ENCODE data around the gene MFNG. TPM values are rescaled to one million over a fixed set of nuclear protein-coding genes. Genes with fewer than 3 reads are reported as not detected.

Gene MFNG
- total RNA-seq, 1 donor from 2014 or later = 4.7 TPM

DNA sequence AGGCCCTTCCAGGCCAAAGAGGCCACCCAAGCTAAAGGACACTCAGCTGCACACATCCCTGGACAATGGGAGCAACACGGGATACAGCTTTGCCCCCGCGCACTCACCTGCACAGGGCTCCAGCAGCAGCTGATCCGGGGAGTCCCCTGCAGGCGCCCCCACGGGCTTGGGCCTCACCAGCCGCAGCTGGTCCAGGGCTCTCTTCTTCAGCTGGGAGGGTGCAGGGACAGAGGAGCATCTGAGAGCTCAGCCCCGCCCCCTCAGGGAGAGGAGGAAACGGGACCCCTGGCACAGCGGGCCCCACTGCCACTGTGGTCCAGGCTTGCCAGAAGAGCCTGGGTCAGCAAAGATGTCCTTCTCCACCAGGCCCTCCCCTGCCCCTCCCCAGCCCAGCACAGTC lies 7.8 kb upstream of the MFNG start:
- no peak overlapping the region for H3K4me3 Mint-ChIP-seq
- peaks cover 7% of the 10 kb centered on the region for H3K4me1 Mint-ChIP-seq
- no peak overlapping the region for H3K27ac Mint-ChIP-seq (ENCODE audit: unreplicated experiment)
- no peaks in the 10 kb centered on the region for H3K36me3 Mint-ChIP-seq (ENCODE audit: low read depth)
- no peaks in the 10 kb centered on the region for H3K27me3 Mint-ChIP-seq (ENCODE audit: low read depth)
- TF ChIP-seq, protein P1, sequence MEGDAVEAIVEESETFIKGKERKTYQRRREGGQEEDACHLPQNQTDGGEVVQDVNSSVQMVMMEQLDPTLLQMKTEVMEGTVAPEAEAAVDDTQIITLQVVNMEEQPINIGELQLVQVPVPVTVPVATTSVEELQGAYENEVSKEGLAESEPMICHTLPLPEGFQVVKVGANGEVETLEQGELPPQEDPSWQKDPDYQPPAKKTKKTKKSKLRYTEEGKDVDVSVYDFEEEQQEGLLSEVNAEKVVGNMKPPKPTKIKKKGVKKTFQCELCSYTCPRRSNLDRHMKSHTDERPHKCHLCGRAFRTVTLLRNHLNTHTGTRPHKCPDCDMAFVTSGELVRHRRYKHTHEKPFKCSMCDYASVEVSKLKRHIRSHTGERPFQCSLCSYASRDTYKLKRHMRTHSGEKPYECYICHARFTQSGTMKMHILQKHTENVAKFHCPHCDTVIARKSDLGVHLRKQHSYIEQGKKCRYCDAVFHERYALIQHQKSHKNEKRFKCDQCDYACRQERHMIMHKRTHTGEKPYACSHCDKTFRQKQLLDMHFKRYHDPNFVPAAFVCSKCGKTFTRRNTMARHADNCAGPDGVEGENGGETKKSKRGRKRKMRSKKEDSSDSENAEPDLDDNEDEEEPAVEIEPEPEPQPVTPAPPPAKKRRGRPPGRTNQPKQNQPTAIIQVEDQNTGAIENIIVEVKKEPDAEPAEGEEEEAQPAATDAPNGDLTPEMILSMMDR (conservative IDR thresholded peaks at IDR 0.05) = no peak
- no peak for DNase-seq (ENCODE audit: low read depth, low spot score)
- no peaks in the 10 kb centered on the region for H3K9me3 Mint-ChIP-seq

DNA sequence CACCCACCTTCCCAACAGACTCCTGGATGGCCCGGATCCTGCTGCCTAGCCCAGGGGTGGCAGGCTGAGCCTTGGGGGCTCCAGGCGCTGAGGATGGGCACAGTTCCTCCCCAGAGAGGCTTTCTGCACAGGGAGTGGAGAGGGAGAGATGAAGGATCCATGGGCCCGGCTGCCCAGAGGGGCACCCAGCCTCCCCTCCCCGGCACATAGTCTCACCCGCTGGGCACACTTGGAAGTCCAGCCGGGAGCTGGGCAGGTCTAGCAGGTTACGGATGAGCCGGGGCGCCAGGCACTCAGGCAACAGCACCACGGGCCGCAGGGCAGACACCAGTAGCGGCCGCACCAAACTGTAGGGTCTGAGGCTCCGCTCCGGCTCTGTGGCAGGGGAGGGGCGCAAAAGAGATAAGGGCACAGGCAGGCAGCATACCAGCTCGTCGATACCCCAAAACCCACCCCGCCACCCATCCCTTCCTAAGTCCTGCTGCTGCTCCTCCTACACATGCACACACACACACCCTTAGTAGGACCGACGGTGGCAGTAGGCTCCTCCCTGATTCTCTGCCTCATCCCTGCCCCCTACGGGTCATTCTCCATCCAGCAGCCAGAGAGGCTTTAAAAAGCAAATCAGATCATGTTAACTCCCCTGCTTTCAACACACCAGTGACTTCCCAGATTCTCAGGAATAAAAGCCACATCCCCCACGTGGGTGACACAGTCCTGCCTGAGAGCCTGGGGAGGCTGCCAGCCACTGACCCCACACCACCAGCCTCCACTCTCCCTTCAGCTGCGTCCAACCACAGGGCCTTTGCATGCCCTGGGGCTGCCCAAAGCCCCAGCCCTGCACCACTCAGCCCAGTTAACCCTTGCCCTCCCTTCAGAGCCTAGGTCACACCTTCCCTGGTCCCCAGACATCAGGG lies 6.5 kb upstream of the MFNG start:
- Mint-ChIP-seq H3K27ac (ENCODE audit: unreplicated experiment) (no peak overlapping the region), H3K4me3 (peak overlapping the region; percentile 15), H3K4me1 (peaks cover 7% of the 10 kb centered on the region), H3K36me3 (ENCODE audit: low read depth) (no peaks in the 10 kb centered on the region), H3K27me3 (ENCODE audit: low read depth) (no peaks in the 10 kb centered on the region), H3K9me3 (no peaks in the 10 kb centered on the region)
- TF ChIP-seq, protein P1 (conservative IDR thresholded peaks at IDR 0.05) = peak; percentile 49
- DNase-seq (ENCODE audit: low read depth, low spot score) = no peak

DNA sequence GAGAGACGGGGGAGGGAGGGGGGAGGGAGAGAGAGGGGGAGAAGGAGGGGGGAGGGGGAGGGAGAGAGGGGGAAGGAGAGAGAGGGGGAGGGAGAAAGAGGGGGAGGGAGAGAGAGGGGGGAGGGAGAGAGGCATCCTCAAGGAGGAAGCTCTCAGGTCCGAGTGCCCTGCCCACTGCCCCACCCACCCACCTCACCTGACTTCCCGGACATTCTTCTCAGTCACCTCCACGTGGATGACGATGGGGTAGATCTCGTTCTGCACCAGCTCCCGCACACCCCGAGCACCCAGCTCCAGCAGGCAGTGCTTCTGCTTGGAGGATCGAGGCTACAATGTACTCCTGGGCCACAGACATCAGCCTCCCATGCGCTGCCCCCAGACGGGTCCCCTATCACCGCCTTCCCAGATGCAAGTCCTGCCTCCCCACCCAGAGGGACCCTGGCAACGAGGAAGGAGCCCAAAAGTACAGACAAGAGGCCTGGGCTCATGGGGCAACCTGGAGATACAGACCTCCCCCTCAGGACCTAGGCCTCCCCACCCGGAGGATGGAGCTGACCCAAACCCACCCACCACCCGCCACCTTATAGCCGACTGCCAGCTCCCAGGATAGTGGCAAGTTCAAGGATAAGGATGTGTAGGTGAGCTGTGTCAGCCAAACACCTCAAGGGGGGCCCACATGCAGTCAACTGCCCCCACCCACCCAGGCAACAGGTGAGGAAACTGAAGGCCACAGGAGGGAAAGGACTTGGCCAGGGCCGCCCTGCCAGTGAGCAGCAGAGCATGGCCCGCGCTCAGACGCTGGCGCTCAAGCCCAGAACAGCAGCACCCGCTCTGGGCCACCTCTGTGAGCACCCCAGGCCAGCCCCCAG lies 5.6 kb upstream of the MFNG start:
- Mint-ChIP-seq H3K27me3 (ENCODE audit: low read depth) (peaks cover 7% of the 10 kb centered on the region), H3K4me3 (no peak overlapping the region), H3K27ac (ENCODE audit: unreplicated experiment) (no peak overlapping the region), H3K9me3 (no peaks in the 10 kb centered on the region), H3K36me3 (ENCODE audit: low read depth) (no peaks in the 10 kb centered on the region), H3K4me1 (peaks cover 16% of the 10 kb centered on the region)
- TF ChIP-seq, protein P1 (conservative IDR thresholded peaks at IDR 0.05) = no peak
- no peak for DNase-seq (ENCODE audit: low read depth, low spot score)

DNA sequence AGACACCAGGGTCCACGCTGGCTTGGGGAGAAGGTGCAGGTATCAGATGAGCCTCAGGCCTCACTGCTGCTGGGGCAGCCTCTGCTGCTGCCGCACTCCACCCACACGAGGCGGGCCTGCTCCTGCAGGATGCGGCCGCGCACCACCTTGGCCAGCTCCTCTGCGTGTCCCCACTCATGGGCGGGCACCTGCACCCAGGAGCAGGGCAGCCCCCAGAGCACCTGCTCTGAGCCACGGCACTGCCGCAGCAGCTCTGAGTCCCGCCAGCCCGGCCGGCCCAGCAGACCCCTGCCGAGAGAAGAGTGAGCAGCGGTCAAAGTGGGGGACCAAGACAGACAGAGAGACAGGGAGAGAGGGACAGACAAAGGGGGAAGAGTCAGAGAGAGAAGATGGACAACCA lies 4.9 kb upstream of the MFNG start:
- no peaks in the 10 kb centered on the region for H3K36me3 Mint-ChIP-seq (ENCODE audit: low read depth)
- no peak overlapping the region for H3K27ac Mint-ChIP-seq (ENCODE audit: unreplicated experiment)
- DNase-seq (ENCODE audit: low read depth, low spot score) = no peak
- H3K4me3 Mint-ChIP-seq = no peak overlapping the region
- peaks cover 7% of the 10 kb centered on the region for H3K27me3 Mint-ChIP-seq (ENCODE audit: low read depth)
- TF ChIP-seq, protein P1 (conservative IDR thresholded peaks at IDR 0.05) = no peak
- peaks cover 21% of the 10 kb centered on the region for H3K4me1 Mint-ChIP-seq
- H3K9me3 Mint-ChIP-seq = no peaks in the 10 kb centered on the region

DNA sequence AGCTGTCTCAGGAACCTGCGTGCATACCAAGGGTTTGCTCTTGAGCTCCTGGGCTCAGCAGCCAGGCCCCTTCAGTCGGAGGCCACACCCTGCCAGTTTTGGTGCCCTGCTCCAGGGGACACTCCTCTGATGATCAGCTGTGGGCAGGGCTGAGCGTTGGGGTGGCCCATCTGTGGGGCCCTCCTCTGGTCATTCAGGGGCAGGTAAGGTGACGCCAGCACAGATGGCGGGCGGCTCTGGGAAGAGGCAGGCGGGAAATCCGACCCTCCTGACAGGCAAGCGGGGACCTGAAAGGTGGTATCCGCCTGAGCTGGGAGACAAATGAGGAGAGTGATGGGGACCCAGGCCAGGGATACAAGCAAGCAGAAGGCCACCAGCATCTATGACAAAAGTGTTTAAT lies 3.8 kb upstream of the MFNG start:
- Mint-ChIP-seq H3K27me3 (ENCODE audit: low read depth) (peaks cover 7% of the 10 kb centered on the region), H3K9me3 (no peaks in the 10 kb centered on the region), H3K4me3 (no peak overlapping the region), H3K36me3 (ENCODE audit: low read depth) (no peaks in the 10 kb centered on the region), H3K27ac (ENCODE audit: unreplicated experiment) (no peak overlapping the region), H3K4me1 (peaks cover 21% of the 10 kb centered on the region)
- TF ChIP-seq, protein P1 (conservative IDR thresholded peaks at IDR 0.05) = no peak
- no peak for DNase-seq (ENCODE audit: low read depth, low spot score)
